BE2C (cell line): ENCODE data around the gene PET100.

ENCODE experiments used
- DNase-seq: peaks from one replicate; pipeline ENCODE4 v3.0.0-alpha.2; 2020
- H3K27me3 ChIP-seq: fragments of 250-450 bp; sonication (Bioruptor Pico); 2 replicates; pipeline ENCODE4 v1.5.1; 2020; ENCODE audit warnings: mild to moderate bottlenecking
- H3K36me3 ChIP-seq: fragments of 250-450 bp; sonication (Bioruptor Pico); 2 replicates; pipeline ENCODE4 v1.5.1; 2020; ENCODE audit warnings: mild to moderate bottlenecking
- H3K4me1 ChIP-seq: fragments of 250-450 bp; sonication (Bioruptor Pico); 2 replicates; pipeline ENCODE4 v1.5.1; 2020
- H3K4me3 ChIP-seq: 2 replicates; pipeline ENCODE4 v1.5.1; 2011; ENCODE audit warnings: low read depth, low read length
- H3K9me3 ChIP-seq: fragments of 250-450 bp; sonication (Bioruptor Pico); 2 replicates; pipeline ENCODE4 v1.5.1; 2020
- CTCF ChIP-seq: IDR thresholded peaks from 2 replicates; pipeline ENCODE4 v1.5.1; 2012; ENCODE audit warnings: mild to moderate bottlenecking, low read depth, low read length

PET100 gene

DNA sequence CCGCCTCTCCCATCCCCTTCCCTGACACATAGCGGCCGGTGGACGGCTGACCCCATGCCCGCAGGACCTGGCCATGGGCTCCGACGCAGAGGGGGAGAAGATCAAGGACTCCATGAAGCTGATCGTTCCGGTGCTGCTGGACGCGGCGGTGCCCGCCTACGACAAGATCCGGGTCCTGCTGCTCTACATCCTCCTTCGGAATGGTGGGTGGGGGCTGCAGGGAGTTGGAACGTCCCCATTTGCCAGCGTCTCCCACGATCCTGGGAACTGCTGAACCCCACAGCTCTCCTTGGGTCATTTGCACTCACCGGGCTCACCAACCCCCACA, 14.9 kb downstream of the PET100 start:
- no peak for TF ChIP-seq CTCF

DNA sequence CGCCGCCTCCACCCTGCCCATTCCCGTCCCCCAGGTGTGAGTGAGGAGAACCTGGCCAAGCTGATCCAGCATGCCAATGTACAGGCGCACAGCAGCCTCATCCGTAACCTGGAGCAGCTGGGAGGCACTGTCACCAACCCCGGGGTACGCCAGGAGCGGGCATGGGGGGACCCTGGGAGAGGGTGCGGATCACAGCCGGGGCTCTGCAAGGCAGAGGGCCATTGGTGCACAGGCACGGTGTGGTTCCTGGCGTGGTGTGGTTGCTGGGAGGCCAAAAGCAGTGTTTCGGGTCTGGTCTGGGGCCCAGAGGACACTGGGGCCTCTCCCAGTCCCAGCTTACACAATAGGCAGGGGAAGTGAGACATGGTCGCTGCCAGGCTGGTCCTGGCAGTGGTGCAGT, 15.6 kb downstream of the PET100 start:
- no peak for DNase-seq
- no peaks in the 10 kb centered on the region for H3K4me1 ChIP-seq
- no peaks in the 10 kb centered on the region for H3K36me3 ChIP-seq
- peaks cover 4% of the 10 kb centered on the region; the same call in 1 of the 2 replicates for H3K27me3 ChIP-seq
- H3K9me3 ChIP-seq, result no peaks in the 10 kb centered on the region
- TF ChIP-seq CTCF, result no peak
- H3K4me3 ChIP-seq, result no peak overlapping the region

More for the DNA sequence above, 14.9 kb downstream of the PET100 start:
- no peaks in the 10 kb centered on the region for H3K36me3 ChIP-seq
- H3K9me3 ChIP-seq, result no peaks in the 10 kb centered on the region
- H3K4me3 ChIP-seq, result no peak overlapping the region
- no peak for DNase-seq
- no peaks in the 10 kb centered on the region for H3K4me1 ChIP-seq
- peaks cover 4% of the 10 kb centered on the region; the same call in 1 of the 2 replicates for H3K27me3 ChIP-seq

DNA sequence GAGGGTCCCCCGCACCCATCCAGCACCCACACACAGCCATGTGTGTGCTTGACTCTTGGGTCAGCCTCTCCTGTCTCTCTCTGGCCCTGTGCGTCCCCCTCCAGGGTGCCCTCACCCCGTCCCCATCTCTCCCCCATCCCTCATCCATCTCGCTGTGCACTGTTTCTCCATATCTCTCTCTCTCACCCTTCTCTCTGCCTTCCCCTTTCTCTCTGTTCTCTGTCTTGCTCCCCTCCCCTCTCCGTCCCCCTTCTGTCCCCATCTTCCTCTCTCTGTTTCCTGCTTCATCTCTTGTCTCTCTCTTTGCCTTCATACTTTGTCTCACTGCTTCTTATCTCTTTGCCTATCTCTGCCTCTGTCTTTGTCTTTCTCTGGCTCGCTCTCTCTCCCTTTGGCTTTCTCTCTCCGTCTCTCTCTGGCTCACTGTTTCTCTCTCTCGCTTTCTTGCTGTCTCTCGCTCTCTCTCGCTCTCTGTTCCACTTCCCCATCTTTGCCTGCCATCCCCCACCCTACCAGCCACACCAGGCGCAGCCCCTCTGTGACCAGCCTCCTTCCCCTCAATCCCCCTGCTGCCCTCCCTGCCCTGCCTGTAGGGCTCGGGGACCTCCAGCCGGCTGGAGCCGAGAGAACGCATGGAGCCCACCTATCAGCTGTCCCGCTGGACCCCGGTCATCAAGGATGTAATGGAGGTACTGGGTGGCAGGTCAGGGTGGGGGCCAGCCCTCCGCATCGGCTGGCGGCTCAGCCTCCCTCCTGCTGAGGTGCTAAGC, 16.2 kb downstream of the PET100 start:
- Histone ChIP-seq H3K4me1 (no peaks in the 10 kb centered on the region), H3K27me3 (peaks cover 10% of the 10 kb centered on the region), H3K36me3 (no peaks in the 10 kb centered on the region), H3K4me3 (no peak overlapping the region), H3K9me3 (no peaks in the 10 kb centered on the region)
- DNase-seq, result no peak
- TF ChIP-seq CTCF, result no peak

DNA sequence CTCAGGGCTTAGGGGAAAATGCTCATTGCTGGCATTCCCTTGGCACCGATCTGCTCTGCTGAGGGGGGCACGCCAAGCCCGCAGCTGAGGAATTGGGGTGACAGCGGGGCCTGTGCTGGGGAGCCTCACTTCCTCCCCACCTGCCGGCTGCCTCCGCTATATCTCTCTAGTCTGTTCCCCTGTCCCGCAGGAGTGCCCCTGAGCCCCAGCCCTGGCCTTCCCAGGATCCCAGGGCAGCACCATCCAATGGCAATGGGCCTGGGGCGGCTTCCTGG, 16.8 kb downstream of the PET100 start:
- H3K36me3 ChIP-seq, result no peaks in the 10 kb centered on the region
- no peaks in the 10 kb centered on the region for H3K4me1 ChIP-seq
- peaks cover 15% of the 10 kb centered on the region for H3K27me3 ChIP-seq
- TF ChIP-seq CTCF, result no peak
- DNase-seq, result no peak
- H3K9me3 ChIP-seq, result no peaks in the 10 kb centered on the region
- no peak overlapping the region for H3K4me3 ChIP-seq

DNA sequence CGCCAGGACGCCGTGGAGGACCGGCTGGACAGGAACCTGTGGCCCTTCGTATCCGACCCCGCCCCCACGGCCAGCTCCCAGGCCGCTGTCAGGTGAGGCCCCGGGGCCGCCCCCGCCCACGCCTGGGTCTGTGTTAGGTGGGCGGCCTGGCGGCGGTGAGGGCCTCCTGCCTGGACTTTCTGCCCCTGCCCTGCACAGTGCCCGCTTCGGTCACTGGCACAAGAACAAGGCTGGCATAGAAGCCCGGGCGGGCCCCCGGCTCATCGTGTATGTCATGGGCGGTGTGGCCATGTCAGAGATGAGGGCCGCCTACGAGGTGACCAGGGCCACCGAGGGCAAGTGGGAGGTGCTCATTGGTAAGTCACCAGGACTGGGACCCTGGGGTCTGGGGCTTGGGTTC, 17.6 kb downstream of the PET100 start:
- no peak overlapping the region for H3K4me3 ChIP-seq
- H3K27me3 ChIP-seq, result peaks cover 18% of the 10 kb centered on the region
- H3K4me1 ChIP-seq, result no peaks in the 10 kb centered on the region
- no peak for DNase-seq
- TF ChIP-seq CTCF, result no peak
- H3K36me3 ChIP-seq, result no peaks in the 10 kb centered on the region
- no peaks in the 10 kb centered on the region for H3K9me3 ChIP-seq

DNA sequence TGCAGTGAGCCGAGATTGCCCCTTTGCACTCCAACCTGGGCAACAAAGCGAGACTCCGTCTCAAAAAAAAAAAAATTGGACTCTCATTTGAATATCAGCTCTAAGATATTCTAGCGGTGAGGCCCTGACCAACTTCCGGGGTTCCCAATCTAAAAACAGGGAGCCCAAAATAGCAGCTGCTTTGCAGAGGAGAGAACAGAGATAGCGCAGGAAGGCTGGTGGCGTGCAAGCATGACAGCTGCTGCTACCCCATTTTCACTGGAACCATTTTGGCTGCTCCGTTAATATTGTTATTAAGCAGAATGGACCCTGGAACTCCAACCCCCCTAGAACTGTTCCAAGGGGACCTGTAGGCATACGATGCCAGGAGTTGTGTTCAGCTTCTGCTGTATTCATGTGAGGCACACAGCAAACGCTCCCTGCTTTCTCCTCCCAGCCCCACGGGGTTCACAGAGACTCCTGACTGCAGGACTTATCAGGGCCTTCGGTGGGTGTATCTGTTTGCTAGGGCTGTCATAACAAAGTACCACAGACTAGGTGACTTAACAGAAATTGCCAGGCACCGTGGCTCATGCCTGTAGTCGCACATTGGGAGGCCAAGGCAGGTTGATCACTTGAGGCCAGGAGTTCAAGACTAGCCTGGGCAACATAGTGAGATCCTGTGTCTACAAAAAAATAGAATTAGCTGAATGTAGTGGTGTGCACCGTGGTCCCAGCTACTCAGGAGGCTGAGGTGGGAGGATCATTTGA, 18.8 kb downstream of the PET100 start:
- DNase-seq, result no peak
- H3K4me1 ChIP-seq, result no peaks in the 10 kb centered on the region
- H3K4me3 ChIP-seq, result no peak overlapping the region
- TF ChIP-seq CTCF, result no peak
- peaks cover 24% of the 10 kb centered on the region for H3K27me3 ChIP-seq
- H3K9me3 ChIP-seq, result no peaks in the 10 kb centered on the region
- H3K36me3 ChIP-seq, result no peaks in the 10 kb centered on the region
